Stimulated activated CD8-positive, alpha-beta memory T cell treated with anti-CD3 and anti-CD28 coated beads, Interleukin-7, amount 100 ng/mL, for 48 hours (primary cell): ENCODE data around the gene FIBCD1.

Source experiments
- DNase-seq, 2 donors: peaks; one replicate each; pipeline ENCODE4 v3.0.0-alpha.2; 2020; ENCODE audit warnings: low read depth in 1 of 2; ENCODE audit errors: extremely low read depth in 1 of 2

The FIBCD1 gene

GRCh38 chr9:130884111-130884531, 54.9 kb downstream of the FIBCD1 start:
- DNase-seq, result no peak

- DNase-seq, result no peak
These were observed 55.6 kb downstream of the FIBCD1 start for GRCh38 chr9:130883479-130883878.

- no peak for DNase-seq
These were observed 56.3 kb downstream of the FIBCD1 start for GRCh38 chr9:130882696-130883225.

GRCh38 chr9:130881516-130881915, 57.5 kb downstream of the FIBCD1 start:
- no peak for DNase-seq

- DNase-seq, result no peak
These were observed 58.3 kb downstream of the FIBCD1 start for GRCh38 chr9:130880599-130881220.

GRCh38 chr9:130879863-130880411, 59.1 kb downstream of the FIBCD1 start:
- DNase-seq, result no peak

- DNase-seq, result no peak
These were observed 60.8 kb downstream of the FIBCD1 start for GRCh38 chr9:130878295-130878694.

GRCh38 chr9:130877300-130877699, 61.7 kb downstream of the FIBCD1 start:
- no peak for DNase-seq

GRCh38 chr9:130874783-130875182, 64.3 kb downstream of the FIBCD1 start:
- no peak for DNase-seq

GRCh38 chr9:130873966-130874365, 65.1 kb downstream of the FIBCD1 start:
- no peak for DNase-seq

- DNase-seq, result no peak
These were observed 66.0 kb downstream of the FIBCD1 start for GRCh38 chr9:130872912-130873503.

- no peak for DNase-seq
These were observed 66.5 kb downstream of the FIBCD1 start for GRCh38 chr9:130872508-130872907.

- no peak for DNase-seq
These were observed 67.0 kb downstream of the FIBCD1 start for GRCh38 chr9:130872093-130872492.

- no peak for DNase-seq
These were observed 67.5 kb downstream of the FIBCD1 start for GRCh38 chr9:130871395-130872062.

- DNase-seq, result no peak
These were observed 68.3 kb downstream of the FIBCD1 start for GRCh38 chr9:130870491-130871381.

GRCh38 chr9:130869250-130869649, 69.8 kb downstream of the FIBCD1 start:
- no peak for DNase-seq

GRCh38 chr9:130868230-130868629, 70.8 kb downstream of the FIBCD1 start:
- no peak for DNase-seq

- no peak for DNase-seq
These were observed 71.5 kb downstream of the FIBCD1 start for GRCh38 chr9:130867556-130867955.

GRCh38 chr9:130866474-130866965, 72.5 kb downstream of the FIBCD1 start:
- peak; percentile 3 to 28 for DNase-seq

- DNase-seq, result no peak
These were observed 73.1 kb downstream of the FIBCD1 start for GRCh38 chr9:130865921-130866320.

GRCh38 chr9:130864541-130864940, 74.5 kb downstream of the FIBCD1 start:
- no peak for DNase-seq
